Astrocyte of the spinal cord (primary cell): ENCODE measurements around the gene MC1R.

Source experiments
- DNase-seq: peaks from one replicate; pipeline ENCODE4 v3.0.0; 2011; ENCODE audit warnings: low read depth, low spot score
- H3K4me3 ChIP-seq: 2 replicates; pipeline ENCODE4 v1.5.1; 2011; ENCODE audit warnings: low read depth, mild to moderate bottlenecking, low read length, moderate library complexity
- CTCF ChIP-seq: IDR thresholded peaks from 2 replicates; pipeline ENCODE4 v1.5.1; 2012; ENCODE audit warnings: low read depth, mild to moderate bottlenecking, low read length, inconsistent platforms
- in situ Hi-C: cut with HindIII; loops from 2 replicates; pipeline ENCODE4 v1.10.0; 2017; ENCODE audit warnings: low sequenced_read_pairs

MC1R gene

GRCh38 chr16:89969741-89970410, 51.2 kb downstream of the MC1R start:
- no peak overlapping the region for H3K4me3 ChIP-seq
- in situ Hi-C loops: no loop called here
- DNase-seq: no peak
- no peak for TF ChIP-seq CTCF
